Measurements from ENCODE around the gene FAM107B. TPM values are rescaled to one million over a fixed set of nuclear protein-coding genes. Genes with fewer than 3 reads are reported as not detected.

Gene FAM107B
- total RNA-seq, 4 donors from 2014 or later: 19.5 to 35.2 (median 25.6) TPM

- H3K27ac ChIP-seq: no peak overlapping the region
- no peaks in the 10 kb centered on the region for H3K27me3 ChIP-seq
- peaks cover 24% of the 10 kb centered on the region for H3K4me1 ChIP-seq
- H3K9me3 ChIP-seq: no peaks in the 10 kb centered on the region
- TF ChIP-seq POLR2A (IDR thresholded peaks at IDR 0.05) (no peak), CTCF (IDR thresholded peaks at IDR 0.05) (no peak), POLR2AphosphoS5 (IDR thresholded peaks at IDR 0.05) (no peak), EP300 (IDR thresholded peaks at IDR 0.05) (no peak)
- no peak for DNase-seq (ENCODE audit: low spot score in 2 of 2)
- no peak overlapping the region for H3K4me3 ChIP-seq
- 88% methylated on average over 11 of the region's 11 CpGs for WGBS
- H3K36me3 ChIP-seq: peaks cover 2% of the 10 kb centered on the region
Observed at GRCh38 chr10:14598809-14599764, 175.6 kb downstream of the FAM107B start.

- no peaks in the 10 kb centered on the region for H3K36me3 ChIP-seq
- no peak overlapping the region for H3K27ac ChIP-seq
- no peak for DNase-seq (ENCODE audit: low spot score in 2 of 2)
- no peaks in the 10 kb centered on the region for H3K9me3 ChIP-seq
- no peak for TF ChIP-seq POLR2A (IDR thresholded peaks at IDR 0.05)
- no peak for TF ChIP-seq POLR2AphosphoS5 (IDR thresholded peaks at IDR 0.05)
- TF ChIP-seq CTCF (IDR thresholded peaks at IDR 0.05): no peak
- TF ChIP-seq EP300 (IDR thresholded peaks at IDR 0.05): no peak
- no peaks in the 10 kb centered on the region for H3K27me3 ChIP-seq
- peaks cover 5% of the 10 kb centered on the region for H3K4me1 ChIP-seq
- no peak overlapping the region for H3K4me3 ChIP-seq
- 94% methylated on average over 11 of the region's 11 CpGs for WGBS
Observed at GRCh38 chr10:14595526-14596182, 179.0 kb downstream of the FAM107B start.

GRCh38 chr10:14594878-14595525 is 179.7 kb downstream of the FAM107B start:
- TF ChIP-seq POLR2A (IDR thresholded peaks at IDR 0.05): no peak
- no peak for TF ChIP-seq POLR2AphosphoS5 (IDR thresholded peaks at IDR 0.05)
- no peak for TF ChIP-seq CTCF (IDR thresholded peaks at IDR 0.05)
- Histone ChIP-seq H3K36me3 (no peaks in the 10 kb centered on the region), H3K9me3 (no peaks in the 10 kb centered on the region), H3K27ac (no peak overlapping the region), H3K4me3 (no peak overlapping the region), H3K4me1 (peaks cover 5% of the 10 kb centered on the region), H3K27me3 (no peaks in the 10 kb centered on the region)
- WGBS: 95% methylated on average over 8 of the region's 8 CpGs
- DNase-seq (ENCODE audit: low spot score in 2 of 2): no peak

- WGBS: 68% methylated on average over 3 of the region's 3 CpGs
- no peaks in the 10 kb centered on the region for H3K9me3 ChIP-seq
Observed at GRCh38 chr10:14593806-14594205, 180.9 kb downstream of the FAM107B start.

More at GRCh38 chr10:14593806-14594205, 180.9 kb downstream of the FAM107B start:
- H3K27ac ChIP-seq: no peak overlapping the region
- H3K27me3 ChIP-seq: no peaks in the 10 kb centered on the region
- no peak for TF ChIP-seq CTCF (IDR thresholded peaks at IDR 0.05)
- TF ChIP-seq POLR2AphosphoS5 (IDR thresholded peaks at IDR 0.05): no peak
- TF ChIP-seq EP300 (IDR thresholded peaks at IDR 0.05): no peak
- TF ChIP-seq POLR2A (IDR thresholded peaks at IDR 0.05): no peak
- no peak overlapping the region for H3K4me3 ChIP-seq
- DNase-seq (ENCODE audit: low spot score in 2 of 2): no peak
- peaks cover 5% of the 10 kb centered on the region for H3K4me1 ChIP-seq
- no peaks in the 10 kb centered on the region for H3K36me3 ChIP-seq

Data from suprapubic skin (tissue), 4 donors.